IgD-negative memory B cell (primary cell): ENCODE measurements around the gene TMEM207. TPM values are rescaled to one million over a fixed set of nuclear protein-coding genes. Genes with fewer than 3 reads are reported as not detected.
"Not testable (repeated sequence)": the region's sequence is repeated elsewhere in the genome, so short reads cannot be mapped to it uniquely, and the experiment has no call there.

ENCODE experiments used
- H3K27ac Mint-ChIP-seq, 3 donors: one replicate each; pipeline ENCODE4 v1.8.0; 2020 to 2022; ENCODE audit warnings: mild to moderate bottlenecking in 3 of 3, mixed read lengths in 3 of 3, moderate library complexity in 1 of 3
- H3K27me3 Mint-ChIP-seq: one replicate; pipeline ENCODE4 v1.8.0; 2021; ENCODE audit warnings: mixed read lengths
- H3K36me3 Mint-ChIP-seq: one replicate; pipeline ENCODE4 v1.8.0; 2020; ENCODE audit warnings: mild to moderate bottlenecking, mixed read lengths
- H3K4me1 Mint-ChIP-seq, 3 donors: one replicate each; pipeline ENCODE4 v1.8.0; 2020 to 2022; ENCODE audit warnings: mixed read lengths in 3 of 3, mild to moderate bottlenecking in 1 of 3
- H3K4me3 Mint-ChIP-seq, 4 donors: one replicate each; pipeline ENCODE4 v1.8.0; 2020 to 2022; ENCODE audit warnings: mild to moderate bottlenecking in 4 of 4, mixed read lengths in 4 of 4, moderate library complexity in 3 of 4
- H3K9me3 Mint-ChIP-seq, 3 donors: one replicate each; pipeline ENCODE4 v1.8.0; 2020 to 2021; ENCODE audit warnings: mixed read lengths in 3 of 3, mild to moderate bottlenecking in 1 of 3
- polyA plus RNA-seq: library from polyadenylated mRNA; unstranded; fragments of 300-500 nt; fragmentation: Illumina TruSeq; gene quantifications from one replicate; pipeline ENCODE4 v1.2.3, GENCODE V29; 2021

Gene TMEM207
- polyA plus RNA-seq, result not detected

DNA sequence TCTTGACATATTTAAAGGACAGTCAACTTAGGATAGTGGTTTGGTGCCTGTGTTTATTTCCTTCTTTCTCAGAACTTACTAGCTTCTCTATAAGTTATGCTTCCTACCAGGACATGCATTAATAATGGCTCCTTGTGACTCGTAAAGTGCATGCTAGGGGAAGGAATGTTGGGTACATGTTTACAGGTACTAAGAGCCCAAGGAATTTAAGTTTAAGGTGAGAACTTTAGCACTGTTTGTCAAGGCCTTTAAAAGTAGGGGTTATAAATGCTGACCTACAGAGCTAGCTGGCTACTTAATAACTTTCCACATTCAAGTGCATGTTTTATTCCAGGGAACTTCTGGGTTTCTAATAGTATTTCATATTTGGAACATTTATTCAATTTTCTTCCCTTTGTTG is at the start of gene TMEM207:
Gene TMEM207, minus strand, starts transcription at position 101 of the 400 bp plus-strand sequence. Its CDS starts 92 bp downstream, at position 9.
- peaks cover 6% of the 10 kb centered on the region for H3K27me3 Mint-ChIP-seq
- H3K9me3 Mint-ChIP-seq, result peaks cover 0 to 2% (median 2%) of the 10 kb centered on the region in 3 donors
- H3K4me1 Mint-ChIP-seq, result no peaks in the 10 kb centered on the region
- H3K36me3 Mint-ChIP-seq, result no peaks in the 10 kb centered on the region
- H3K4me3 Mint-ChIP-seq, result no peak within 1 kb of the TSS
- no peak within 1 kb of the TSS for H3K27ac Mint-ChIP-seq

DNA sequence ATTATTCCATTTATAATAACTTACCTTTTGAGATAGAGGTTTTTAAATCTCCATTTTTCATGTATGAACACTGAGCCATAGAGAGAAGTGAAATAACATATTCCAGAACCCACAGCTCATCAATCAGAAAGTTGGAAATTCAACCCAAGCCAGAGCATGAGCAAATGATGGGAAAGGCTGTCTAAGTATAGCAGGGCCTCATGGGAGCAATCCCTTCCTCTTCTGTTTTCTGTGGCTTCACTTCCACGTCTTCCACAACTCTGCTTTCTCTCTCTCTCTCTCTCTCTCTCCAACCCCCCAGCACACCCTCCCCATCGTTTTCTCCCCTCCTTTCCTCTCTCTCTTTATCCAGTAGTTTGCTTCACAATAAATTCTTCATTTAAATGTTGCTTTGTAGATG is 49.4 kb upstream of the TMEM207 start:
- peaks cover 3% of the 10 kb centered on the region for H3K27me3 Mint-ChIP-seq
- H3K36me3 Mint-ChIP-seq, result no peaks in the 10 kb centered on the region

DNA sequence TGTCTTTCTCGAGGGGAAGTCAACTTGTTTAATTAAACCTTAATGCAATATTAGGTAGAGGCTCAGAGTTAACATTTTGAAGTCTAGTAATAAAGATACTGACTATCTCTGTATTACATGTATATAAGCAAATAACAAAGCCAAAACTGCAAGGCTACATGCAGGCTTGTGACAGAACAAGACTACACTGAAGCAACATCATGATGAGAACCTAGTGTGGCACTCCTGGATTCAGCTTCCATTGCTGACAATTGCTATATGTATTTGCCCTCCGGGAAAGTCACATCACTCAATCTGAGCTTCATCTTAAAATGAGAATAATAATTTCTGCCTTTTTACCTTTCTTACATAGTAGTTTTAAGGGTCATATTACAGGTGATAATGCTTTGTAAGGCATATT is 48.6 kb upstream of the TMEM207 start:
- Mint-ChIP-seq H3K4me1 (peaks cover 0 to 4% (median 1%) of the 10 kb centered on the region in 3 donors), H3K9me3 (no peaks in the 10 kb centered on the region), H3K4me3 (no peak overlapping the region), H3K27ac (no peak overlapping the region), H3K36me3 (no peaks in the 10 kb centered on the region), H3K27me3 (peaks cover 3% of the 10 kb centered on the region)

More for the DNA sequence above, 49.4 kb upstream of the TMEM207 start:
- no peak overlapping the region for H3K4me3 Mint-ChIP-seq
- H3K27ac Mint-ChIP-seq, result no peak overlapping the region
- peaks cover 0 to 4% (median 1%) of the 10 kb centered on the region in 3 donors for H3K4me1 Mint-ChIP-seq
- H3K9me3 Mint-ChIP-seq, result no peaks in the 10 kb centered on the region

DNA sequence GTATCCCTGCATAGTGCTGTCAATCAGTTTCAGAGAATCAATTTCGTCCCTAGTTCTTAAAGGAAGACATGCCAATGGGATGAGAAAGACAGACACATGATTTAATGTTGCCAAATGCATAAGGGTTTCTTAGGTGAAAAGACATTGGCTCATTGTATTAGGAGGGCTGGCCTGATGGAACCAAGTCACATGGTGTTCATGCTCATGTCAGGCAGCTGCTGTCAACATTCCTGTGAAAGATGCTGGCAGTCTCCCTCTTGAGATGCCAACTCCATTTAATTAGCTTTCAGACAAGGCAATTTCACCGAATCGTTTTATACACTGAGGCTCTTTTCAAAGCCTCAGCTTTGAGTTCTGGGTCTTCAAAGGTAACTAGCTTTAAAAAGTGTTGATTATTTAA is 48.1 kb upstream of the TMEM207 start:
- Mint-ChIP-seq H3K27ac (no peak overlapping the region), H3K4me3 (no peak overlapping the region), H3K36me3 (no peaks in the 10 kb centered on the region), H3K9me3 (no peaks in the 10 kb centered on the region), H3K27me3 (peaks cover 3% of the 10 kb centered on the region), H3K4me1 (peaks cover 0 to 4% (median 1%) of the 10 kb centered on the region in 3 donors)

DNA sequence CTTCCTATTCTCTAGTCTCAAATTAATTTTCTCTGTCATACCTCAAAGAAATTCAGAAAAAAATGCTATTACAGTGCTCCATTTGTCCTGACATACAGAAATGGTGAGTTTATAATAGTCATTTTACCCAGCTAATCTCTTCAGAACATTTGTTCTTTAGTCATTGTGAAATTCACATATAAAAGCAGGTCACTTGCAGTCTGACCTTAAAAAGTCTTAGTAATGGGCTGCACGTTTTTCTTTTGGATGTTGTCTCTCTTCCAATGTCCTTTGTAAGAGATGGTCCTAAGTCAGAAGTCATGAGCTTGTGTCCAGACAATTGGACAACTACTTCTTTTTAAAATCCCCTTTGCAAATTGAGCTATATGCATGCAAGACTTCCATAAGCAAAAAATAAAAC is 47.2 kb upstream of the TMEM207 start:
- Mint-ChIP-seq H3K27me3 (peaks cover 3% of the 10 kb centered on the region), H3K36me3 (no peaks in the 10 kb centered on the region), H3K9me3 (no peaks in the 10 kb centered on the region), H3K27ac (no peak overlapping the region), H3K4me3 (no peak overlapping the region), H3K4me1 (peaks cover 0 to 4% (median 1%) of the 10 kb centered on the region in 3 donors)

DNA sequence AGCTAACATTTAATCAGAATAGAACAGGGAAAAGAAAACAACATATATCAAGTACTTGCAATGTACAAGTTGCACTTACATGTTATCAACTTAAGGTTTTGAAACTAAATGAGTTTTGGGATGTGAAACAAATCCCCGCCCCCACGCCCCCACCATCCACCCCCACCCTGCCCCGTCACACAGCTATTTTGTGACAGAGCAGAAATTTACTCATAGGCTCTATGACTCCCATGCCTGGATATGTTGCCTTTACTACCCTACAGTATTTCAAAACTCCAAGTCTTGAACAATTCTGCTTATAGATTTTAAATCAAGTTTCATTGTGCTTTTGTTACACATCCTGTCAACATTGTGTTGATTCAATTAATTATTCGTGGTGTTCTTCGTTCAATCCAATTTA is 46.1 kb upstream of the TMEM207 start:
- Mint-ChIP-seq H3K4me3 (no peak overlapping the region), H3K27me3 (peaks cover 5% of the 10 kb centered on the region), H3K9me3 (no peaks in the 10 kb centered on the region), H3K36me3 (no peaks in the 10 kb centered on the region), H3K27ac (no peak overlapping the region), H3K4me1 (peaks cover 0 to 4% (median 1%) of the 10 kb centered on the region in 3 donors)

DNA sequence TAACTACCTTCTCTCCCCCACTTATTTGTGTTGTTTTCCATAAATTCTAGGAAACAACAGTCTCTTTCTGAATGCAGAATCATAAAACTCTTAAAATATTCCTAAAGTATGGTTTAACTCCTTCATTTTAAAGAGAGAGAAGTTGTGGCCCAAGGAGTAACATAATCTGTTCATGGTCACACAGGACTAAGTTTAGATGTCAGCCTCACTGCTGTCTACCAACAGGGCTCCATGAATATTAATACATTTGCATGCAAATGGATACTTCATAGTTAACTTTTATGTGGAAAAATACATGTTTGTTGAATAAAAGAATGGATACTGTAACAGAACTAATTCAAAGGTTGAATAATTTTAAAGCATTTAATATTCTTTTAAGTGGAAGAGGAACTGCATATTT is 45.7 kb upstream of the TMEM207 start:
- H3K4me1 Mint-ChIP-seq, result peaks cover 0 to 4% (median 1%) of the 10 kb centered on the region in 3 donors
- peaks cover 6% of the 10 kb centered on the region for H3K27me3 Mint-ChIP-seq
- H3K27ac Mint-ChIP-seq, result no peak overlapping the region
- H3K4me3 Mint-ChIP-seq, result no peak overlapping the region
- no peaks in the 10 kb centered on the region for H3K36me3 Mint-ChIP-seq
- no peaks in the 10 kb centered on the region for H3K9me3 Mint-ChIP-seq

DNA sequence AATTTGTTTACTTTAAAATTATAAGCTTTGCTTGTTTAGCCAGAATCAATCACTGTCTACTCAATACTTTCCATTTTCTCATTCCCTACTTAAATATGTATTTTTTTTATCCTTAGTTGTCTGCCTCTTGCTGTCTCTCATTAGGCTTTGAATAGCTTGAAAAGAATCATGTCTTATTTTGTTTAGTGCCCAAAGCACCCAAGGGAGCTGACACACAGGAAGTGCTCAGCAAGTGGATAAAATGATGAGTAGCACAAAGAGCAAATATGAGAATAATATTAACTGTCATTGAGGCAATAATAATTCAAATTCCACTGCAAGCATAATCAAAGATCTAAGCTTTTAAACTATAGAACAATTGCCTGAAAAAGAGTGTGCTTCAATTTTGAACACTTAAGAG is 45.2 kb upstream of the TMEM207 start:
- peaks cover 0 to 4% (median 1%) of the 10 kb centered on the region in 3 donors for H3K4me1 Mint-ChIP-seq
- peak overlapping the region in 1 of 4 donors; percentile 3 for H3K4me3 Mint-ChIP-seq
- H3K27ac Mint-ChIP-seq, result no peak overlapping the region
- peaks cover 9% of the 10 kb centered on the region for H3K27me3 Mint-ChIP-seq
- H3K9me3 Mint-ChIP-seq, result no peaks in the 10 kb centered on the region
- no peaks in the 10 kb centered on the region for H3K36me3 Mint-ChIP-seq

DNA sequence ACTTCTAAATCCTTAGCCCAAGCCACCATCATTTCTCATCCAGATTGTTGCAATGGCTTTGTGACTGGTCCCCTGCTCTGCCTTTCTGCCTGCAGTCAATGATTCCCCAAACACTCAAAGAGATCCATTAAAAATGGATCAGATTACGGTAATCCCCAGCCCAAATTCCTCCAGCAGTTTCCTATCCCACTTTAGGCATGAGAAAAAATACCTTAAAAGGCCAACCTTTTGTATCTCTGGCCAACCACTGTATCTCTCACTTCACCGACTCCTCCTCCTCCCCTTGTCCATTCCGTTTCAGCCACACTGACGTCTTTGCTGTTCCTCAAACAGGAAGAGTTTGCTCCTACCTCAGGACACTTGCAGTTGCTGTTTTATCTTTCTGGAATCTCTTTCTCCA is 43.3 kb upstream of the TMEM207 start:
- Mint-ChIP-seq H3K9me3 (no peaks in the 10 kb centered on the region), H3K27me3 (peaks cover 12% of the 10 kb centered on the region), H3K4me3 (no peak overlapping the region), H3K36me3 (no peaks in the 10 kb centered on the region), H3K4me1 (peaks cover 0 to 4% (median 1%) of the 10 kb centered on the region in 3 donors), H3K27ac (no peak overlapping the region)

DNA sequence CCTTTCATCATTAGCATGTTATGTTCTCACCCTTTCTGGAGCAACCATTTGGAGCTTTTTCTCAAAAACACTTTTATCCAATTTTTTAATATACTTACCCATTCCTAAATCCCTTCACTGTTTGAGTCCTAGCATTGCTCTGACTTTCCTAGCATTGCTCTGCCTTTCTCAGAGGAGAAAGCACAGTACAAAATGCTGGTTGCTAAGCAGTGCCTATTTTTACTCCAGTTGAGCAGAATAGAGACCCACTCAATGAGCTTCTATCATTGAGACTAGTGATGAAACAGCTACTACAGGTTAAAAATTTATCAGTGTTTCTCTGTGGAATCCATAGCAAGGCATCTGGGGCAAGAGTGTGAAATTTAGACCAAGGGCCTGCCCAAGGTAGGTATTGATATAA is 42.4 kb upstream of the TMEM207 start:
- H3K4me1 Mint-ChIP-seq, result peaks cover 0 to 4% (median 1%) of the 10 kb centered on the region in 3 donors

DNA sequence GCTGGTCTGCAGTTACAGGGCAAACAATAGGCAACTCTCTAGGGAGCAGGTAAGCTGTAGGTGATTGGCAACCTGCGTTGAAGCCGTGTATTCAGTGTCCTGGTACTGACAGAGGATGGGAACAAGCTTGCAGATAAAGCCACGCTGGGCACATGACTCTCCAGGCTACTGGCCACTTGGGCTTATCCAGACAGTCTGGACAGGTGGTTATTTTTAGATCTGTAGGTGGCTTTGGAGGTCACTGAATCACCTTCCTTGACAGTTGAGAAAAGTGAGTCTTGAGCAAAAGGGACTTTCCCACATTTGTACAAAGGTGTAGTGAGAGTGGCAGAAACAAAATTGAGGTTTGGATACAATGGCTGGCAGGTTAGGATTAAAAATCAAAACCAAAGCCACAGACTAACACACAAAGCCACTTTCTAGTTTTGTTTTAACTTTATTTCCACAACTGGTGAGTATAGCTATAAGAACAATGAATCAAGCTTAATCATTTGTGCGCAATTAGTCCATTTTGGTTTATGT is 41.9 kb upstream of the TMEM207 start:
- H3K36me3 Mint-ChIP-seq, result no peaks in the 10 kb centered on the region
- peaks cover 12% of the 10 kb centered on the region for H3K27me3 Mint-ChIP-seq
- H3K27ac Mint-ChIP-seq, result no peak overlapping the region
- no peaks in the 10 kb centered on the region for H3K9me3 Mint-ChIP-seq
- H3K4me3 Mint-ChIP-seq, result no peak overlapping the region
- peaks cover 0 to 4% (median 1%) of the 10 kb centered on the region in 3 donors for H3K4me1 Mint-ChIP-seq

More for the DNA sequence above, 42.4 kb upstream of the TMEM207 start:
- H3K9me3 Mint-ChIP-seq, result no peaks in the 10 kb centered on the region
- no peak overlapping the region for H3K4me3 Mint-ChIP-seq
- H3K27ac Mint-ChIP-seq, result no peak overlapping the region
- peaks cover 12% of the 10 kb centered on the region for H3K27me3 Mint-ChIP-seq
- H3K36me3 Mint-ChIP-seq, result no peaks in the 10 kb centered on the region

DNA sequence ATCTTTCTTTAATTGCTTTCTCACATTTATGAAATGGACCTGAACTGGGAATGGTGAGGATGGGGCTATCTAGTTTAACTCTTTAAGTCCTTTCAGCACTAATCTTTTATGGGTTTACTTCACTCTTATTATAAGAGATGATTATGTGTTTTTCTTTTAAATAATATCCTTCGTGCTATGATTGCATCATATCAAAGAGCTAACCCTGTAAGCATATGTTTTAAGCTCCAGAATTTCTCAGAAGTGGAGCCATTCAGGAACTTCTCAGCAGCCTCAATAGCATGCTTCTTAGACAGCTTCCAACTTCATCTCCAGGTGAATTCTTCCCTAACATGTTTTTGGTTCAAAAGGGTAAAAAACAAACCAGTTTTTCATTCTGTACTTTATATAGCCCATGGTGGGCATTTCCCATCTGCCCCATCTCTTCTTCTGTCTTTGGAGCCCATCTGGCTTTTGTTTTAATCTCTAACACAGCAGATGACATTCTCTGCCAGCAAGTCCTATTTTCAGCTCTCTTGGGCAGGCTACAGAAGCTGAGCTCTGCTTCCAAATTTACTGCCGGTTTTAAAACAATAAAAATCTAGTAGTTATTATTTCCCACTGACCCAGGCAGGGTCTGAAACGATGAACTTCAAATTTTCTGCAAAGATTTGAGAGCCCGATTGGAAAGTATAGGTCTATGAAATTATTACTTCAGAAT is 37.4 kb upstream of the TMEM207 start:
- Mint-ChIP-seq H3K9me3 (no peaks in the 10 kb centered on the region), H3K27ac (no peak overlapping the region), H3K4me3 (no peak overlapping the region), H3K4me1 (no peaks in the 10 kb centered on the region), H3K27me3 (peaks cover 11% of the 10 kb centered on the region), H3K36me3 (no peaks in the 10 kb centered on the region)

DNA sequence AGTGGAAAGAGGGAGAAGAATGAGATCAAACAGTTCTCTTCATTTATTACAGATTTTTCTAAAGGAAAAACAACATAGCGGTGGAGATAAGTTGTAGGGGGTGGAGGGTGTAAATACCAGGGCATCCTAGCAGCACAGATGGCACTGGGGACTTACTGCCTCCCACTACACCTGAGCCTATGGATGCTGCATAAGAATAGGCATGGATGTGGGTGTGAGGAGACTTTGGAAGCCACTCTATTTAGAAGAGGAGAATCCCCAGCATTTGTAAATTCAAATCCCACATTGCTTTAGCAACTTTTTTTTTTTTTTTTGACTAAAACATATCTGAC is 36.8 kb upstream of the TMEM207 start:
- Mint-ChIP-seq H3K9me3 (no peaks in the 10 kb centered on the region), H3K27ac (no peak overlapping the region), H3K4me1 (no peaks in the 10 kb centered on the region), H3K27me3 (peaks cover 11% of the 10 kb centered on the region), H3K36me3 (no peaks in the 10 kb centered on the region), H3K4me3 (no peak overlapping the region)

DNA sequence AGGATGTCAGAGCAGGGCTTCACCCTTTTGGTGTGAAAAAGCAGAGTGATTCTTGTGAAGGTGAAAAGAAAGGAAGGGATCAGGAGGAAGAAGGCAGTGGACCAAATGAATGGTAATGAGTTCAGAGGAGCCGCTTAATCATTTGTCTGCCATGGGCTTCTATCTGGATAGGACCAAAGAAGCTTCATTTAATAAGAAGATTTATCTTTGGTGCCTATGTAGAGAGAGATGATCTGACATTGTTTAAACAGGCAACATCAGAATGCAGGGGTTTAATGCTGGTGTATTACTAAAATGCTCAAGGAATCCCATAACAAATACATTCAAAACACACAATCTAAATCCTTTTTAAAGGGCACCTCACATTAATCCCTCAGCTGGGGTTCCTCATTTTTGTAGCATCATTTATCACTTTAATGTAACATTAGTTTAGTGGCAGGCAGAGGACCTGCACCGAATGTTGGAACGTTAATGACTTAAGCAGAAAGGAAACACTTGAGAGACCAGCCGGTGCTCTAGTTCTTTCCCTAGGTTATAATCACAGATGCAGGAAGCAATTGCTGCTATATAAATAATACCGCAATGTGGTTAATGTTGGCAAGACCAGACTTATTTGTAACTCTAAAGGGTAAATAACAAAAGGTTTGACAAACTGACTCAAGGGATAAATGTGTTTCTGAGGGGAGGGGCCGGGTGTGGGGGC is 36.3 kb upstream of the TMEM207 start:
- Mint-ChIP-seq H3K27me3 (peaks cover 9% of the 10 kb centered on the region), H3K4me1 (no peaks in the 10 kb centered on the region), H3K4me3 (peak overlapping the region in 1 of 4 donors; percentile 29), H3K27ac (no peak overlapping the region), H3K9me3 (no peaks in the 10 kb centered on the region), H3K36me3 (no peaks in the 10 kb centered on the region)

DNA sequence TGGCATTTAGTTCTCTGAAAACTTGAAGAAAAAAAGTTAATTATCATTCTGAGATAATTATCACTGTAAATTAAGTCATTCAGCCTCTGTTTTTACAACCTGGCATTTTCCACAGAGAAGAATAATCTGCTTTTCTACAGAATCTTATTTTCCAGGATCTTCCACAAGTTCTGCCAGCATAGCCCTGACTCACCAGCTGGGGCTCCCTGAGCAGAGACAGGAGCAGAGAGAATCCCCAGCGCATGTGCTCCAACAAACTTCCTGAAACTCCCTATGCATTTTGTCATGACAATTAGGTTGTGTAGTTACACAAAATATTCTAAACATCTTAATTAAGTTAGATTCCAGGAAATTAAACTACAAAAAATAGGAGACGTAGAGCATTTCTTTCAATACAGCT is 32.1 kb upstream of the TMEM207 start:
- no peak overlapping the region for H3K27ac Mint-ChIP-seq
- no peaks in the 10 kb centered on the region for H3K36me3 Mint-ChIP-seq
- H3K27me3 Mint-ChIP-seq, result no peaks in the 10 kb centered on the region
- H3K4me1 Mint-ChIP-seq, result no peaks in the 10 kb centered on the region
- H3K9me3 Mint-ChIP-seq, result no peaks in the 10 kb centered on the region
- H3K4me3 Mint-ChIP-seq, result no peak overlapping the region

DNA sequence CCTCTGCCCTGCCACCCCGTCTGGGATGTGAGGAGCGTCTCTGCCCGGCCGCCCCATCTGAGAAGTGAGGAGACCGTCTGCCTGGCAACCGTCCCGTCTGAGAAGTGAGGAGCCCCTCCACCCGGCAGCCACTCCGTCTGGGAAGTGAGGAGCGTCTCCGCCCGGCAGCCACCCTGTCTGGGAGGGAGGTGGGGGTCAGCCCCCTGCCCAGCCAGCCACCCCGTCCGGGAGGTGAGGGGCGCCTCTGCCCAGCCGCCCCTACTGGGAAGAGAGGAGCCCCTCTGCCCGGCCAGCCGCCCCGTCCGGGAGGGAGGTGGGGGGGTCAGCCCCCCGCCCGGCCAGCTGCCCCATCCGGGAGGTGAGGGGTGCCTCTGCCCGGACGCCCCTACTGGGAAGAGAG is 23.6 kb upstream of the TMEM207 start:
- not testable (repeated sequence) for H3K4me3 Mint-ChIP-seq, H3K36me3 Mint-ChIP-seq, H3K4me1 Mint-ChIP-seq, H3K27ac Mint-ChIP-seq, H3K27me3 Mint-ChIP-seq
- peaks cover 3 to 13% (median 12%) of the 10 kb centered on the region in 3 donors for H3K9me3 Mint-ChIP-seq
